IMR-90 (cell line): ENCODE results near the gene DLK2. TPM values are rescaled to one million over a fixed set of nuclear protein-coding genes. Genes with fewer than 3 reads are reported as not detected.

Experiments used
- ATAC-seq: fragments of 200-7000 bp; cut with Tn5 transposase; 2 replicates; pipeline ENCODE4 v1.9.1; 2020; ENCODE audit warnings: low read depth, mild to moderate bottlenecking, moderate library complexity
- BruUV-seq: library from RNA; stranded (reverse); fragments of 400-500 nt; replicated peaks from 2 replicates; lab custom pipeline; 2021; lab: Mats Ljungman, UMichigan
- CTCF ChIA-PET: fragments of 300-600 bp; formaldehyde crosslinking; extraction: SDS; loops from one replicate; lab custom pipeline; 2021; ENCODE audit warnings: antibody characterized with exemption; lab: Yijun Ruan, JAX
- POLR2A ChIA-PET: fragments of 300-600 bp; sonication (Branson Sonifier 250); formaldehyde crosslinking; loops from one replicate; lab custom pipeline; 2022; ENCODE audit warnings: antibody characterized with exemption; ENCODE audit not compliant: unreplicated experiment; lab: Charles Lee
- DNase-seq: peaks from one replicate; pipeline ENCODE4 v3.0.0; 2013
- H2AFZ ChIP-seq: replicated peaks from 2 replicates; pipeline ENCODE3; 2013; ENCODE audit warnings: low read length, mild to moderate bottlenecking; ENCODE audit not compliant: poor library complexity
- H2AK5ac ChIP-seq: 2 replicates; pipeline ENCODE4 v1.6.1; 2013; ENCODE audit warnings: low read depth, low read length, inconsistent platforms
- H2AK9ac ChIP-seq: replicated peaks from 2 replicates; pipeline ENCODE3; 2013; ENCODE audit warnings: mild to moderate bottlenecking, low read depth, low read length, moderate library complexity; ENCODE audit not compliant: poor library complexity
- H2BK120ac ChIP-seq: 2 replicates; pipeline ENCODE4 v1.6.1; 2013; ENCODE audit warnings: low read depth, low read length, inconsistent platforms
- H2BK15ac ChIP-seq: 3 replicates; pipeline ENCODE4 v1.6.1; 2013; ENCODE audit warnings: low read depth, low read length, inconsistent platforms
- H2BK20ac ChIP-seq: 2 replicates; pipeline ENCODE4 v1.6.1; 2013; ENCODE audit warnings: low read depth, mild to moderate bottlenecking, inconsistent platforms, low read length, moderate library complexity
- H2BK5ac ChIP-seq: 2 replicates; pipeline ENCODE4 v1.6.1; 2013; ENCODE audit warnings: mild to moderate bottlenecking, low read depth, low read length, inconsistent platforms; ENCODE audit not compliant: poor library complexity, severe bottlenecking
- H3K14ac ChIP-seq: replicated peaks from 2 replicates; pipeline ENCODE4 v1.6.1; 2013; ENCODE audit warnings: low read depth, low read length, inconsistent platforms
- H3K18ac ChIP-seq: 2 replicates; pipeline ENCODE4 v1.6.1; 2013; ENCODE audit warnings: low read depth, low read length, control low read depth
- H3K23ac ChIP-seq: 2 replicates; pipeline ENCODE4 v1.6.1; 2013; ENCODE audit warnings: low read depth, low read length, inconsistent platforms
- H3K27ac ChIP-seq: 2 replicates; pipeline ENCODE4 v1.5.1; 2013; ENCODE audit warnings: mild to moderate bottlenecking, control low read depth, low read length; ENCODE audit not compliant: insufficient read depth
- H3K27me3 ChIP-seq: 2 replicates; pipeline ENCODE4 v1.6.1; 2013; ENCODE audit warnings: low read length; ENCODE audit not compliant: control insufficient read depth, insufficient read depth
- H3K36me3 ChIP-seq: 2 replicates; pipeline ENCODE4 v1.6.1; 2013; ENCODE audit warnings: low read length, mixed read lengths; ENCODE audit not compliant: control insufficient read depth, insufficient read depth
- H3K4ac ChIP-seq: 2 replicates; pipeline ENCODE4 v1.6.1; 2013; ENCODE audit warnings: low read depth, low read length, inconsistent platforms
- H3K4me1 ChIP-seq: 2 replicates; pipeline ENCODE4 v1.6.1; 2013; ENCODE audit warnings: low read length, mixed read lengths; ENCODE audit not compliant: control insufficient read depth, insufficient read depth
- H3K4me2 ChIP-seq: 2 replicates; pipeline ENCODE4 v1.6.1; 2013; ENCODE audit warnings: low read depth, mild to moderate bottlenecking, control low read depth, low read length, moderate library complexity
- H3K4me3 ChIP-seq: 2 replicates; pipeline ENCODE4 v1.5.1; 2013; ENCODE audit warnings: low read depth, mild to moderate bottlenecking, control low read depth, low read length, moderate library complexity; ENCODE audit not compliant: insufficient read depth
- H3K56ac ChIP-seq: 2 replicates; pipeline ENCODE4 v1.6.1; 2013; ENCODE audit warnings: low read length, inconsistent platforms; ENCODE audit not compliant: insufficient read depth; ENCODE audit errors: extremely low read depth
- H3K79me1 ChIP-seq, 2 experiments: 2 replicates each; pipeline ENCODE4 v1.6.1; 2013; ENCODE audit warnings: low read length in 2 of 2, inconsistent platforms in 1 of 2, low read depth in 1 of 2
- H3K9ac ChIP-seq: 2 replicates; pipeline ENCODE4 v1.6.1; 2013; ENCODE audit warnings: low read depth, low read length, control low read depth
- H3K9me1 ChIP-seq: 2 replicates; pipeline ENCODE4 v1.6.1; 2013; ENCODE audit warnings: low read length, inconsistent platforms; ENCODE audit not compliant: insufficient read depth
- H3K9me3 ChIP-seq: 2 replicates; pipeline ENCODE4 v1.6.1; 2013; ENCODE audit warnings: low read length; ENCODE audit not compliant: control insufficient read depth, insufficient read depth
- H4K20me1 ChIP-seq: 2 replicates; pipeline ENCODE4 v1.6.1; 2013; ENCODE audit warnings: low read length, inconsistent platforms; ENCODE audit not compliant: insufficient read depth
- H4K5ac ChIP-seq: 2 replicates; pipeline ENCODE4 v1.6.1; 2013; ENCODE audit warnings: mild to moderate bottlenecking, low read depth, low read length, control low read depth
- H4K8ac ChIP-seq, 2 experiments: 2 replicates each; pipeline ENCODE4 v1.6.1; 2013; ENCODE audit warnings: low read depth in 2 of 2, low read length in 2 of 2, control low read depth in 1 of 2, inconsistent platforms in 1 of 2
- H4K91ac ChIP-seq: 2 replicates; pipeline ENCODE4 v1.6.1; 2013; ENCODE audit warnings: low read depth, low read length, inconsistent platforms; ENCODE audit not compliant: insufficient read depth
- RAD21 ChIP-seq: IDR thresholded peaks from 2 replicates; pipeline ENCODE4 v1.6.1; 2012; ENCODE audit warnings: low read length, improper control_type of control experiment
- RCOR1 ChIP-seq: IDR thresholded peaks from 2 replicates; pipeline ENCODE4 v1.6.1; 2012; ENCODE audit warnings: mild to moderate bottlenecking, low read length, improper control_type of control experiment; ENCODE audit not compliant: insufficient replicate concordance
- SMC3 ChIP-seq: fragments of 150-350 bp; IDR thresholded peaks from 2 replicates; pipeline ENCODE4 v1.6.1; 2016; ENCODE audit warnings: low read depth, mild to moderate bottlenecking, antibody characterized with exemption, low read length, moderate library complexity
- WGBS, 2 experiments: methylation state at CpG; one replicate each; pipeline versions ENCODE4 v1.1.5 to v1.1.7; 2013; ENCODE audit warnings: missing lambda C conversion rate in 2 of 2; ENCODE audit not compliant: insufficient read length in 1 of 2; ENCODE audit errors: extremely low coverage in 2 of 2; 5-methylcytosine and 5-hydroxymethylcytosine counted together
- dilution Hi-C: fragments of 300-500 bp; cut with HindIII; formaldehyde crosslinking; loops from one replicate; pipeline ENCODE4 v1.14.3; 2018; ENCODE audit warnings: low sequenced_read_pairs; ENCODE audit not compliant: unreplicated experiment
- in situ Hi-C: fragments of 300-500 bp; cut with MboI; formaldehyde crosslinking; loops from 3 replicates; pipeline ENCODE4 v1.14.3; 2019; ENCODE audit warnings: low sequenced_read_pairs, inconsistent platforms, mixed read lengths
- intact Hi-C: fragments of 100-400 bp; cut with micrococcal nuclease; formaldehyde crosslinking; loops from 2 replicates; pipeline ENCODE4 v1.10.0; 2022
- polyA plus RNA-seq, 3 experiments: library from polyadenylated mRNA; depleted of rRNA; stranded (reverse); fragments of >200 nt; gene quantifications; 2 replicates each; pipeline ENCODE4 v1.2.3, GENCODE V29; 2012; ENCODE audit warnings: low replicate concordance in 1 of 3
- total RNA-seq: library from RNA; depleted of rRNA; stranded (reverse); fragments of >200 nt; gene quantifications from 2 replicates; pipeline ENCODE4 v1.2.3, GENCODE V29; 2012

DLK2 gene
- total and polyA plus RNA-seq, 2 of the 4 experiments (the other 2 are of a cell fraction), result 0.90 to 2.8 TPM

GRCh38 chr6:43477235-43478007 is 22.1 kb upstream of the DLK2 start, which contains the start of gene TJAP1 (continued):
- TF ChIP-seq RAD21, result no peak
- TF ChIP-seq SMC3, result no peak

- Histone ChIP-seq H3K27ac (no peak overlapping the region), H2AK9ac (no peak overlapping the region), H2BK5ac (no peak overlapping the region), H3K4ac (peak overlapping the region; percentile 30; the same call in 1 of the 2 replicates), H3K14ac (peak overlapping the region; percentile 86), H3K23ac (peak overlapping the region; percentile 3; the same call in 1 of the 2 replicates), H3K9ac (peak overlapping the region; percentile 53; the same call in 1 of the 2 replicates), H4K5ac (peak overlapping the region; percentile 92), H2BK20ac (no peak overlapping the region), H2AFZ (peak overlapping the region; percentile 89), H3K18ac (no peak overlapping the region; the same call in 1 of the 2 replicates), H3K27me3 (no peaks in the 10 kb centered on the region), H4K8ac (peak overlapping the region; percentile 85 to 92), H3K9me1 (peaks cover 21% of the 10 kb centered on the region), H3K9me3 (no peaks in the 10 kb centered on the region), H3K79me1 (peaks cover 24 to 37% of the 10 kb centered on the region in 2 experiments), H4K20me1 (peaks cover 3% of the 10 kb centered on the region; the same call in 1 of the 2 replicates), H3K4me2 (peak overlapping the region; percentile 82), H3K36me3 (no peaks in the 10 kb centered on the region), H2BK120ac (0 out of 2 replicates have a peak overlapping the region, but pooled peaks have one; percentile 1), H4K91ac (no peak overlapping the region), H3K4me3 (peak overlapping the region; percentile 66), H2BK15ac (no peak overlapping the region), H3K4me1 (peaks cover 7% of the 10 kb centered on the region), H3K56ac (peak overlapping the region; percentile 43; the same call in 1 of the 2 replicates), H2AK5ac (peak overlapping the region; percentile 1; the same call in 1 of the 2 replicates)
- WGBS, 2 experiments, result no CpG with 5 or more reads among the region's 2 CpGs
- TF ChIP-seq RCOR1 (no peak), RAD21 (no peak)
- POLR2A ChIA-PET, result no interaction called here
- dilution Hi-C loops (no loop called here), intact Hi-C loops (loop anchor here (1.0 kb wide), 2 partner anchors 16 to 40 kb away; no protein-coding TSS in a partner anchor), in situ Hi-C loops (no loop called here)
- BruUV-seq, result no TSS peak
- no peak for ATAC-seq
- DNase-seq, result no peak
- CTCF ChIA-PET, result no interaction called here
These were observed 21.4 kb upstream of the DLK2 start for GRCh38 chr6:43476746-43477145.
